Thymus (tissue), 11 donors: ENCODE measurements around the gene MYOD1. TPM values are rescaled to one million over a fixed set of nuclear protein-coding genes. Genes with fewer than 3 reads are reported as not detected.
A peak's percentile ranks its signal among the peaks of the same experiment; 100 is the strongest.

Experiments
- DNase-seq, 9 donors: peaks; one replicate each; pipeline ENCODE4 v3.0.0-alpha.2; 2013; ENCODE audit warnings: low spot score in 9 of 9, low read depth in 6 of 9, missing footprints in 1 of 9
- H3K27ac ChIP-seq, 2 donors: one replicate each; pipeline ENCODE4 v1.5.1; 2013; ENCODE audit warnings: control low read depth in 1 of 2, low read depth in 1 of 2, low read length in 1 of 2, mild to moderate bottlenecking in 1 of 2, moderate library complexity in 1 of 2
- H3K27me3 ChIP-seq, 2 donors: one replicate each; pipeline ENCODE4 v1.5.1; 2013; ENCODE audit warnings: low read length in 1 of 2; ENCODE audit not compliant: control insufficient read depth in 2 of 2, insufficient read depth in 1 of 2
- H3K36me3 ChIP-seq, 2 donors: one replicate each; pipeline ENCODE4 v1.5.1; 2013; ENCODE audit warnings: low read length in 1 of 2, mild to moderate bottlenecking in 1 of 2, moderate library complexity in 1 of 2; ENCODE audit not compliant: control insufficient read depth in 2 of 2, insufficient read depth in 2 of 2
- H3K4me1 ChIP-seq, 2 donors: one replicate each; pipeline ENCODE4 v1.5.1; 2013; ENCODE audit warnings: low read length in 2 of 2; ENCODE audit not compliant: control insufficient read depth in 2 of 2, insufficient read depth in 2 of 2
- H3K4me3 ChIP-seq, 2 donors: one replicate each; pipeline ENCODE4 v1.5.1; 2013; ENCODE audit warnings: low read length in 2 of 2, control low read depth in 1 of 2, mild to moderate bottlenecking in 1 of 2
- H3K9me3 ChIP-seq, 2 donors: one replicate each; pipeline ENCODE4 v1.5.1; 2013; ENCODE audit warnings: low read length in 1 of 2, mild to moderate bottlenecking in 1 of 2; ENCODE audit not compliant: control insufficient read depth in 2 of 2, insufficient read depth in 1 of 2
- WGBS: extraction: QIAGEN DNeasy Blood & Tissue Kit; methylation state at CpG from one replicate; pipeline ENCODE4 v1.1.7; 2013; 5-methylcytosine and 5-hydroxymethylcytosine counted together
- polyA plus RNA-seq: library from polyadenylated mRNA; stranded (reverse); fragments of 200-250 nt; gene quantifications from one replicate; pipeline ENCODE4 v1.2.3, GENCODE V29; 2013
- total RNA-seq: library from RNA; stranded (reverse); fragments of 120-200 nt; gene quantifications from one replicate; pipeline ENCODE4 v1.2.4, GENCODE V29; 2013
- donor health status: healthy.

Gene MYOD1
- total and polyA plus RNA-seq, 2 donors = 0.38 to 0.43 TPM

GRCh38 chr11:17699147-17700114, 19.9 kb upstream of the MYOD1 start:
- 93% methylated on average over 5 of the region's 5 CpGs for WGBS
- no peak for DNase-seq
- peaks cover 29 to 43% of the 10 kb centered on the region in 2 donors for H3K27me3 ChIP-seq
- no peaks in the 10 kb centered on the region for H3K36me3 ChIP-seq
- no peak overlapping the region for H3K27ac ChIP-seq
- no peak overlapping the region for H3K4me3 ChIP-seq
- H3K4me1 ChIP-seq = no peaks in the 10 kb centered on the region
- H3K9me3 ChIP-seq = no peaks in the 10 kb centered on the region

GRCh38 chr11:17700991-17701390, 18.4 kb upstream of the MYOD1 start:
- WGBS = 96% methylated on average over 4 of the region's 4 CpGs

GRCh38 chr11:17702876-17703275, 16.5 kb upstream of the MYOD1 start:
- Histone ChIP-seq H3K4me1 (no peaks in the 10 kb centered on the region), H3K27me3 (peaks cover 0 to 9% of the 10 kb centered on the region in 2 donors), H3K4me3 (no peak overlapping the region), H3K36me3 (no peaks in the 10 kb centered on the region), H3K9me3 (no peaks in the 10 kb centered on the region), H3K27ac (no peak overlapping the region)
- DNase-seq = no peak
- WGBS = 70% methylated on average over 5 of the region's 5 CpGs

More at GRCh38 chr11:17700991-17701390, 18.4 kb upstream of the MYOD1 start:
- H3K4me3 ChIP-seq = no peak overlapping the region
- no peaks in the 10 kb centered on the region for H3K4me1 ChIP-seq
- DNase-seq = no peak
- peaks cover 18 to 28% of the 10 kb centered on the region in 2 donors for H3K27me3 ChIP-seq
- H3K9me3 ChIP-seq = no peaks in the 10 kb centered on the region
- no peak overlapping the region for H3K27ac ChIP-seq
- H3K36me3 ChIP-seq = no peaks in the 10 kb centered on the region

- 98% methylated on average over 2 of the region's 2 CpGs for WGBS
- no peaks in the 10 kb centered on the region for H3K4me1 ChIP-seq
Observed at GRCh38 chr11:17703951-17704350, 15.4 kb upstream of the MYOD1 start.

GRCh38 chr11:17707830-17708229, 11.5 kb upstream of the MYOD1 start:
- WGBS = 60% methylated on average over 4 of the region's 4 CpGs
- DNase-seq = no peak
- Histone ChIP-seq H3K27ac (no peak overlapping the region), H3K36me3 (no peaks in the 10 kb centered on the region), H3K4me1 (no peaks in the 10 kb centered on the region), H3K9me3 (no peaks in the 10 kb centered on the region), H3K27me3 (peaks cover 0 to 17% of the 10 kb centered on the region in 2 donors), H3K4me3 (no peak overlapping the region)

More at GRCh38 chr11:17703951-17704350, 15.4 kb upstream of the MYOD1 start:
- H3K36me3 ChIP-seq = no peaks in the 10 kb centered on the region
- DNase-seq = peak in 1 of 9 donors; percentile 3
- H3K9me3 ChIP-seq = no peaks in the 10 kb centered on the region
- H3K27ac ChIP-seq = no peak overlapping the region
- H3K4me3 ChIP-seq = no peak overlapping the region
- peaks cover 0 to 7% of the 10 kb centered on the region in 2 donors for H3K27me3 ChIP-seq

- DNase-seq = no peak
- H3K27ac ChIP-seq = no peak overlapping the region
- H3K4me1 ChIP-seq = no peaks in the 10 kb centered on the region
- WGBS = 41% methylated on average over 4 of the region's 4 CpGs
- H3K27me3 ChIP-seq = peaks cover 7 to 51% of the 10 kb centered on the region in 2 donors
- H3K4me3 ChIP-seq = no peak overlapping the region
- H3K9me3 ChIP-seq = no peaks in the 10 kb centered on the region
- H3K36me3 ChIP-seq = no peaks in the 10 kb centered on the region
Observed at GRCh38 chr11:17711836-17712235, 7.5 kb upstream of the MYOD1 start.

- DNase-seq = no peak
- WGBS = 34% methylated on average over 1 of the region's 1 CpG
- H3K4me3 ChIP-seq = no peak overlapping the region
- H3K27me3 ChIP-seq = peaks cover 27 to 71% of the 10 kb centered on the region in 2 donors
- no peaks in the 10 kb centered on the region for H3K4me1 ChIP-seq
- H3K36me3 ChIP-seq = no peaks in the 10 kb centered on the region
- no peak overlapping the region for H3K27ac ChIP-seq
- H3K9me3 ChIP-seq = no peaks in the 10 kb centered on the region
Observed at GRCh38 chr11:17713851-17714250, 5.5 kb upstream of the MYOD1 start.

- H3K27me3 ChIP-seq = peaks cover 33 to 76% of the 10 kb centered on the region in 2 donors
- no peak for DNase-seq
Observed at GRCh38 chr11:17714356-17714854, 5.0 kb upstream of the MYOD1 start.

GRCh38 chr11:17714870-17715269, 4.5 kb upstream of the MYOD1 start:
- Histone ChIP-seq H3K27me3 (peaks cover 37 to 78% of the 10 kb centered on the region in 2 donors), H3K9me3 (no peaks in the 10 kb centered on the region)
- WGBS = 92% methylated on average over 4 of the region's 4 CpGs

More at GRCh38 chr11:17714356-17714854, 5.0 kb upstream of the MYOD1 start:
- Histone ChIP-seq H3K4me3 (no peak overlapping the region), H3K4me1 (no peaks in the 10 kb centered on the region), H3K36me3 (no peaks in the 10 kb centered on the region), H3K27ac (no peak overlapping the region), H3K9me3 (no peaks in the 10 kb centered on the region)
- 56% methylated on average over 8 of the region's 8 CpGs for WGBS

More at GRCh38 chr11:17714870-17715269, 4.5 kb upstream of the MYOD1 start:
- no peak overlapping the region for H3K4me3 ChIP-seq
- no peak overlapping the region for H3K27ac ChIP-seq
- no peaks in the 10 kb centered on the region for H3K4me1 ChIP-seq
- no peak for DNase-seq
- H3K36me3 ChIP-seq = no peaks in the 10 kb centered on the region
